Subcutaneous adipose tissue (tissue), 4 donors: Measurements from ENCODE around the gene SYNJ1. TPM values are rescaled to one million over a fixed set of nuclear protein-coding genes. Genes with fewer than 3 reads are reported as not detected.

Experiments used
- CTCF ChIP-seq: fragments of 450-650 bp; IDR thresholded peaks from one replicate; pipeline ENCODE4 v1.5.1; 2016; ENCODE audit warnings: low read depth, mild to moderate bottlenecking, control low read depth, antibody characterized with exemption, moderate library complexity
- total RNA-seq, 4 donors: library from RNA; depleted of rRNA; stranded (reverse); fragments of >200 nt; gene quantifications; one replicate each; pipeline ENCODE4 v1.1.0, GENCODE V29; 2016

The SYNJ1 gene
- total RNA-seq, 4 donors from 2014 or later = 11.3 to 18.8 (median 14.0) TPM

- no peak for TF ChIP-seq CTCF
Observed at GRCh38 chr21:32732544-32732943, 4.7 kb upstream of the SYNJ1 start.

GRCh38 chr21:32728848-32729247, 1.0 kb upstream of the SYNJ1 start:
- TF ChIP-seq CTCF = no peak

- no peak for TF ChIP-seq CTCF
Observed at GRCh38 chr21:32728456-32728839, 635 bp upstream of the SYNJ1 start.

- TF ChIP-seq CTCF = no peak
Observed at GRCh38 chr21:32726839-32727686, 750 bp downstream of the SYNJ1 start.

GRCh38 chr21:32719085-32719484, 8.7 kb downstream of the SYNJ1 start:
- TF ChIP-seq CTCF = no peak

- no peak for TF ChIP-seq CTCF
Observed at GRCh38 chr21:32717851-32718316, 9.9 kb downstream of the SYNJ1 start.

- no peak for TF ChIP-seq CTCF
Observed at GRCh38 chr21:32716486-32716885, 11.3 kb downstream of the SYNJ1 start.
